GM12878 (cell line): Measurements from ENCODE around the gene ADRA2C. TPM values are rescaled to one million over a fixed set of nuclear protein-coding genes. Genes with fewer than 3 reads are reported as not detected.

Experiments
- polyA plus RNA-seq, 11 experiments: library from polyadenylated mRNA; depleted of rRNA in 4 of 11; unstranded in 6 of 11; stranded (reverse) in 5 of 11; fragments of >200 nt; fragmentation: Nextera tagmentation in 4 of 11; fragmentation: Illumina TruSeq in 1 of 11; extraction: Ambion mirVana in 4 of 11; extraction: Trizol in 1 of 11; gene quantifications; 1 replicate in 1 of 11; 2 replicates in 10 of 11; pipeline versions ENCODE4 v1.2.1 to v1.2.3, GENCODE V29; 2011 to 2016; ENCODE audit warnings: inconsistent platforms in 2 of 11, missing spikeins in 2 of 11, low read depth in 1 of 11
- total RNA-seq, 4 experiments: library from RNA; depleted of rRNA in 3 of 4; stranded (reverse); fragments of >200 nt in 3 of 4; fragmentation: Illumina TruSeq in 1 of 4; extraction: Trizol in 1 of 4; gene quantifications; 2 replicates each; pipeline versions ENCODE4 v1.2.1 to v1.2.3, GENCODE V29; 2013 to 2021

The ADRA2C gene
- total and polyA plus RNA-seq, 10 of the 15 experiments (the other 5 are each of a cell fraction or from before 2014, with no cell fraction given), result 0.15 TPM; not detected in 9

Other genes with a start within 250 kb of the ADRA2C start
- 48.7 and 51.2 TPM in 2 replicates for gene LRPAP1, start 234.0 kb upstream of the ADRA2C start, total RNA-seq (2014; rRNA removed)
- 22.5 and 23.7 TPM in 2 replicates for gene LRPAP1, start 234.0 kb upstream of the ADRA2C start, total RNA-seq (2014; rRNA removed; fragmentation: Illumina TruSeq; extraction: Trizol)
- gene LRPAP1, start 234.0 kb upstream of the ADRA2C start, total RNA-seq (2021), result 51.5 and 51.9 TPM in 2 replicates
- gene LRPAP1, start 234.0 kb upstream of the ADRA2C start, polyA plus RNA-seq (2011; rRNA removed), result 34.7 and 60.2 TPM in 2 replicates
- 11.6 and 25.2 TPM in 2 replicates for gene LRPAP1, start 234.0 kb upstream of the ADRA2C start, polyA plus RNA-seq (2014; fragmentation: Illumina TruSeq; extraction: Trizol)
- gene LRPAP1, start 234.0 kb upstream of the ADRA2C start, polyA plus RNA-seq (2014; fragmentation: Nextera tagmentation; extraction: Ambion mirVana), result 1 to 10 TPM; 1.0 to 3.2 TPM
- 51.0 and 54.2 TPM in 2 replicates for gene LRPAP1, start 234.0 kb upstream of the ADRA2C start, polyA plus RNA-seq (2014; rRNA removed)
- gene LRPAP1, start 234.0 kb upstream of the ADRA2C start, polyA plus RNA-seq (2016; fragmentation: Nextera tagmentation; extraction: Ambion mirVana), result 100 to 1,000 TPM in 1 of 2 experiments, 10 to 100 TPM in 1; 97.5 to 100 TPM